Measurements from ENCODE around the gene TAS1R2. TPM values are rescaled to one million over a fixed set of nuclear protein-coding genes. Genes with fewer than 3 reads are reported as not detected.
"Not testable (repeated sequence)": the region's sequence is repeated elsewhere in the genome, so short reads cannot be mapped to it uniquely, and the experiment has no call there.

Gene TAS1R2
- total RNA-seq, 2 donors from 2014 or later = not detected

- no peaks in the 10 kb centered on the region for H3K9me3 Mint-ChIP-seq
Observed at GRCh38 chr1:18875796-18876128, 16.3 kb upstream of the TAS1R2 start.

GRCh38 chr1:18875107-18875795, 15.8 kb upstream of the TAS1R2 start:
- H3K9me3 Mint-ChIP-seq = no peaks in the 10 kb centered on the region
- ATAC-seq (peak; percentile 66 to 77), DNase-seq (ENCODE audit: low spot score in 2 of 2) (peak in 1 of 2 donors; percentile 81)
- no peaks in the 10 kb centered on the region for H3K36me3 Mint-ChIP-seq
- H3K27ac Mint-ChIP-seq = no peak overlapping the region

More at GRCh38 chr1:18875796-18876128, 16.3 kb upstream of the TAS1R2 start:
- H3K27ac Mint-ChIP-seq = no peak overlapping the region
- DNase-seq (ENCODE audit: low spot score in 2 of 2) (no peak), ATAC-seq (no peak)
- H3K36me3 Mint-ChIP-seq = no peaks in the 10 kb centered on the region

GRCh38 chr1:18874600-18874999, 15.1 kb upstream of the TAS1R2 start:
- H3K36me3 Mint-ChIP-seq = no peaks in the 10 kb centered on the region
- H3K27ac Mint-ChIP-seq = no peak overlapping the region
- ATAC-seq (no peak), DNase-seq (ENCODE audit: low spot score in 2 of 2) (no peak)
- H3K9me3 Mint-ChIP-seq = no peaks in the 10 kb centered on the region

GRCh38 chr1:18874036-18874435, 14.6 kb upstream of the TAS1R2 start:
- DNase-seq (ENCODE audit: low spot score in 2 of 2) = no peak
- Mint-ChIP-seq H3K36me3 (no peaks in the 10 kb centered on the region), H3K27ac (no peak overlapping the region), H3K9me3 (no peaks in the 10 kb centered on the region)
- no peak for ATAC-seq

GRCh38 chr1:18872071-18872611, 12.7 kb upstream of the TAS1R2 start:
- H3K27ac Mint-ChIP-seq = no peak overlapping the region
- no peak for ATAC-seq
- no peaks in the 10 kb centered on the region for H3K9me3 Mint-ChIP-seq
- no peak for DNase-seq (ENCODE audit: low spot score in 2 of 2)
- H3K36me3 Mint-ChIP-seq = no peaks in the 10 kb centered on the region

GRCh38 chr1:18871401-18872070, 12.1 kb upstream of the TAS1R2 start:
- no peak overlapping the region for H3K27ac Mint-ChIP-seq
- ATAC-seq (no peak), DNase-seq (ENCODE audit: low spot score in 2 of 2) (no peak)
- no peaks in the 10 kb centered on the region for H3K9me3 Mint-ChIP-seq
- no peaks in the 10 kb centered on the region for H3K36me3 Mint-ChIP-seq

GRCh38 chr1:18870957-18871356, 11.5 kb upstream of the TAS1R2 start:
- DNase-seq (ENCODE audit: low spot score in 2 of 2) = no peak
- no peak overlapping the region for H3K27ac Mint-ChIP-seq
- ATAC-seq = no peak
- no peaks in the 10 kb centered on the region for H3K9me3 Mint-ChIP-seq
- no peaks in the 10 kb centered on the region for H3K36me3 Mint-ChIP-seq

- not testable (repeated sequence) for H3K27ac Mint-ChIP-seq; H3K9me3 Mint-ChIP-seq; ATAC-seq; DNase-seq (ENCODE audit: low spot score in 2 of 2); H3K36me3 Mint-ChIP-seq
Observed at GRCh38 chr1:18870595-18870865, 11.1 kb upstream of the TAS1R2 start.

- Mint-ChIP-seq H3K27ac (no peak overlapping the region), H3K9me3 (no peaks in the 10 kb centered on the region), H3K36me3 (no peaks in the 10 kb centered on the region)
- DNase-seq (ENCODE audit: low spot score in 2 of 2) = no peak
- no peak for ATAC-seq
Observed at GRCh38 chr1:18869847-18870594, 10.6 kb upstream of the TAS1R2 start.

GRCh38 chr1:18868801-18869424, 9.5 kb upstream of the TAS1R2 start:
- Mint-ChIP-seq H3K9me3 (no peaks in the 10 kb centered on the region), H3K27ac (no peak overlapping the region), H3K36me3 (no peaks in the 10 kb centered on the region)
- no peak for DNase-seq (ENCODE audit: low spot score in 2 of 2)
- ATAC-seq = no peak

GRCh38 chr1:18868354-18868753, 8.9 kb upstream of the TAS1R2 start:
- Mint-ChIP-seq H3K36me3 (no peaks in the 10 kb centered on the region), H3K27ac (no peak overlapping the region), H3K9me3 (no peaks in the 10 kb centered on the region)
- DNase-seq (ENCODE audit: low spot score in 2 of 2) (no peak), ATAC-seq (no peak)

GRCh38 chr1:18866846-18867245, 7.4 kb upstream of the TAS1R2 start:
- ATAC-seq (no peak), DNase-seq (ENCODE audit: low spot score in 2 of 2) (no peak)
- peak overlapping the region in 1 of 2 donors; percentile 4 for H3K27ac Mint-ChIP-seq
- no peaks in the 10 kb centered on the region for H3K36me3 Mint-ChIP-seq
- no peaks in the 10 kb centered on the region for H3K9me3 Mint-ChIP-seq

- no peaks in the 10 kb centered on the region for H3K36me3 Mint-ChIP-seq
- no peak overlapping the region for H3K27ac Mint-ChIP-seq
- no peaks in the 10 kb centered on the region for H3K9me3 Mint-ChIP-seq
- no peak for ATAC-seq
- DNase-seq (ENCODE audit: low spot score in 2 of 2) = no peak
Observed at GRCh38 chr1:18866314-18866713, 6.9 kb upstream of the TAS1R2 start.

- H3K27ac Mint-ChIP-seq = no peak overlapping the region
- no peak for DNase-seq (ENCODE audit: low spot score in 2 of 2)
Observed at GRCh38 chr1:18865176-18865575, 5.7 kb upstream of the TAS1R2 start.

GRCh38 chr1:18861590-18861989, 2.1 kb upstream of the TAS1R2 start:
- no peak for ATAC-seq
- Mint-ChIP-seq H3K36me3 (no peaks in the 10 kb centered on the region), H3K9me3 (no peaks in the 10 kb centered on the region), H3K27ac (no peak overlapping the region)
- no peak for DNase-seq (ENCODE audit: low spot score in 2 of 2)

More at GRCh38 chr1:18865176-18865575, 5.7 kb upstream of the TAS1R2 start:
- Mint-ChIP-seq H3K36me3 (no peaks in the 10 kb centered on the region), H3K9me3 (no peaks in the 10 kb centered on the region)
- no peak for ATAC-seq

- Mint-ChIP-seq H3K36me3 (no peaks in the 10 kb centered on the region), H3K9me3 (no peaks in the 10 kb centered on the region), H3K27ac (no peak overlapping the region)
- ATAC-seq = no peak
- no peak for DNase-seq (ENCODE audit: low spot score in 2 of 2)
Observed at GRCh38 chr1:18861082-18861481, 1.6 kb upstream of the TAS1R2 start.

GRCh38 chr1:18858070-18858688, 1.3 kb downstream of the TAS1R2 start:
- no peak overlapping the region for H3K27ac Mint-ChIP-seq
- DNase-seq (ENCODE audit: low spot score in 2 of 2) (no peak), ATAC-seq (no peak)
- no peaks in the 10 kb centered on the region for H3K9me3 Mint-ChIP-seq
- H3K36me3 Mint-ChIP-seq = no peaks in the 10 kb centered on the region

Measured in activated naive CD4-positive, alpha-beta T cell treated with anti-CD3 and anti-CD28 coated beads, Interleukin-2, amount 50 U/mL, for 72 hours (primary cell).